GM18858 (cell line): ENCODE data around the gene RAI1.
"Not testable (repeated sequence)": the region's sequence is repeated elsewhere in the genome, so short reads cannot be mapped to it uniquely, and the experiment has no call there.

Experiments
- ATAC-seq: cut with Tn5 transposase; IDR thresholded peaks from one replicate; pipeline ENCODE4 v1.9.1; 2021; ENCODE audit not compliant: unreplicated experiment

The RAI1 gene

DNA sequence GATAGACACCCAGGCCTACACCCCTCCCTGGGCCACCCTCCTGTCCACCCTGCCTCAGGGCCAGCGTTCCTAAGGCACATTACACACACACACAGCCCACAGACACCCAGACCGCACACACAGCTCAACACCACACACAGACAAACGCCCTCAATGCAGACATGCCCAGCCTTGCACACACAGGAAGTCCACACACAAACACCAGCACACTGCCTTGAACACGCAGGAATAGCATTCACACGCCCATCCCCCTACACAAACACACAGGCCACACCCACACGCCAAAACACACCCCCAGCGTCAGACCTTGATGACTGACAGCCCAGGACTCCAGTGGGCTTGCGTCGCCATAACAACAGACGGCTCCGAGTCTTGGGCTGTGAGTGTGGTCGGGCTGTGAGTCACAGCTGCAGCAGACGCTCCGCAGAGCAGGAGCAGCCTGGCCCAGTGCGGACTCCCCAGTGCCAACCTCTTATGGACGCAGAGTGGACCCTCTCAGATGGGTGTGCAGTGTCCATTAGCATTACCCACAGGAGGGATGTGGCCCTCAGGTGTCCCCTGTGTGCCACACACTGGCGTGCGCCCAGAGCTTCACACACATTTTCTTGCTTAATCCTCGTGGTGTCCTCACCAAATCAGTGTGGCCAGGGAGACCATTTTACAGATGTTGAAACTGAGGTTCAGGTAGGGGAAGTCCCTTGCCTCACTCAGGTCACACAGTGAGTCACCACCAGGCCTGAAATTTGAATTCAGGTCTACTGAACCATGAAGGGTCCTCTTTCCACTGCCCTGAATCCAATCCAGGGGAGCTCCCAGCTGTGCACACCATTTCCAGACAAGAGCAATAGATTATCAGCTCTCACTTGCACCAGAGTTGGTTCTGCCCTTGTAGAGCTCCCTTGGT, 17.8 kb upstream of the RAI1 start:
- peak; percentile 66 for ATAC-seq

DNA sequence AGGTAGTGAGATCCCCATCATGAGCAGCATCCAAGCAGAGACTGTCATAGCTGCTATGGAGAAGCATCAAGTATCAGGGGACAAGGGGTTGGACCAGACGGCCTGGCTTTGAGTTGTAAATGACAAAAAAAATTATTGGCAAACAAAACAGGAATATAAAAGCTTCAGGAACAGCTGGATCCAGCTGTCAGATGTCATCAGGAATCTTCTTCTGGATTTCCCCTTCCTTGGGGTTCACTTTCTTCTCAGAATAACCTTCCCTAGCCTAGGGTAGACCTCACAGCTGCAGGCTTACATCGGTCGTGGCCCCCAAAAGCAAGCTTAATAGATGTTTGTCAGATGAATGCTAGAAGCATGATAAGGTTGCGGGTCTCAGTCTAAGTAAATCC, 17.2 kb upstream of the RAI1 start:
- ATAC-seq, result no peak

DNA sequence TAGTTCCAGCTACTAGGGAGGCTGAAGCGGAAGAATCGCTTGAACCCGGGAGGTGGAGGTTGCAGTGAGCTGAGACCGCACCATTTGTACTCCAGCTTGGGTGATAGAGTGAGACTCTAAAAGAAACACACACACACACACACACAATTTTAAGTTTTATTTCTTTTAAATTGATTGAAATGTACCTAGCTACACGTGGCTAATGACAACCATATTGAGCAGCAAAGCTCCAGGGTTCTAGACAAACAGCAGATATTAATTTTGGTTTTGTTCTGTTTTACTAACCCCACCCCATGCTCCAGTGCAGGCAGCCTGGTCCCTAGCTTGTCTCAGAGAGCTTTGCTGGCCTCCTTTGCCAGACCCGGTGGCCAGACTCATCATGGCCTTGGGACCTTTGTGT, 16.0 kb upstream of the RAI1 start:
- ATAC-seq, result no peak

DNA sequence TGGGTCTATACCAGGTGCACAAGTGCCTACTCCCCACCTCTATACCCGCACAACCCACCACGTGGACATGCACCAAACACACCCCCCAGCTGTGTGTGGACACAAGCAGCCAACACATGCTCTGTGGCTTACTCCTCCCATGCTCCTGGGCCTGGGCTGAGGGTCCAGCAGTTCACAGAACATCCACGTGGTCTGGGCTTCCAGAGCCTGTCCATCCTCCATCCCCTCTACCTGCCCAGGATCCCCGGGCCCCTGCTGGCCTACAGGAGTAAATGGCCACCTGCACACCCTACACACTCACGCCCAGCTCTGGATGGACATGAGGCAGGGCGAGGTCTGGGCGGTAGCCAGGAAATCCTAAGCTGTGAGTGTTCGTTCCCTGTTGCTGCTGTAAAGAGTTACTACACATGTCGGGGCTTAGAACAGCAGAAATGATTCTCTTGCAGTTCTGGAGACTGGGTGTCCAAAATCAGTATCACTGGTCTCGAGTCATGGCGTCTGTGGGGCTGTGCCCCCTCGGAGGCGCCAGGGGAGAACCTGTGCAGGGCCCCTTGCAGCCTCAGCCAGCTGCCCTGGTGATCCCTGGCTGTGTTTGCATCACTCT, 15.0 kb upstream of the RAI1 start:
- ATAC-seq, result no peak

DNA sequence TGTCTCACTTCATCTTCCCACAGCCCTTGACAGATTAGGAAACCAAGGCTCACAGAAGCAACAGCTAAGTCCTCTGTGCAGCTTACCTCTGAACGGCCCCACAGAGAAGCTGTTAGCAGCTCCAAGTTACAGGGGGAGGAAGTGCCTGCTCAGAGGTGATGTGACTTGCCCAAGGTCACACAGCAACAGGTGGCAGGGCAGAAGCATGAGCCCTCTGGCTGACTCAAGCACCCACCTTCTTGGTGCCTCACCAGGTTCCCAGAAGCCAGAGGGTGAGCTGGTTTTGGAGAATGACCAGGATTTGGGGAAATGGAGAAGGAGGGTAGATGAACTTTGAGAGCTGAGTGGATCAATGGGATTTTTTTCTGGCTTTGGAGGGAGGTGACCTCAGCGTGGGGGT, 14.0 kb upstream of the RAI1 start:
- no peak for ATAC-seq

DNA sequence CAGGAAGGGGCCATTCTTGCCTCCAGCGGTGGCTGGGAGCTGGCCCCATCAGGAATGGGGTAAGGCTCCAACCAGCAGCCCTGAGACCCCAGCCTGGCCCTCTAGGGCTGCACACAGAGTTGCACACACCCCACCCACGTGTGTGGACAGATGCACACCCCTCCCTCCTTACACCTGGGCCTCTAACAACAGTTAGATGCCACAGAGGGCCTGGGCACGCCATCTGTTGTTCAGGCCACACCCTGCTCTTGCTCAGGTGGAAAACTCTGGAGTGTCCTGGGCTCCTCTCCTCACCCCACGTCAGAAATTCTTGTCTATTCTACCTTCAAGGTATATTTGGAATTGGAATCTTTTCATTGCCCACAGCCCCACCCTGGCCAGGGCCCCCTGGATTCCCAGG, 13.3 kb upstream of the RAI1 start:
- no peak for ATAC-seq

DNA sequence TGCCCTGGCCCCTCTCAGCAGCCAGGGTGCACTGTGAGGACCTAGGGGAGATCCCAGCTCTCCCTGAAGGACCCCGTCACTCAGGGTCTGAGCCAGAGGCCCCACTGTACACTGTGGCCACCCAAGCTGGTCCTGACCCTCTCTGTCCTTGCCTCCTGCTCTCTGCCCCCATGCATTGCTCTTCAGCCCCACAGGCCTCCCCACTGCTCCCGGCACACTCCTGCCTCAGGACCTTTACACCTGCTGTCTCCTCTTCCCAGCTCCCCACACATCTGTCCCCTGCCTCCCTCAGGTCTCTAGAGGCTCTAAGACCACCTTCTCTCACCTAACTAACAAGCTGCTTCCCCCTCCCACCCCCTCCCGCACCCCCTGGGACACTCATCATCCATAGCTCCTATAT, 12.9 kb upstream of the RAI1 start:
- no peak for ATAC-seq

DNA sequence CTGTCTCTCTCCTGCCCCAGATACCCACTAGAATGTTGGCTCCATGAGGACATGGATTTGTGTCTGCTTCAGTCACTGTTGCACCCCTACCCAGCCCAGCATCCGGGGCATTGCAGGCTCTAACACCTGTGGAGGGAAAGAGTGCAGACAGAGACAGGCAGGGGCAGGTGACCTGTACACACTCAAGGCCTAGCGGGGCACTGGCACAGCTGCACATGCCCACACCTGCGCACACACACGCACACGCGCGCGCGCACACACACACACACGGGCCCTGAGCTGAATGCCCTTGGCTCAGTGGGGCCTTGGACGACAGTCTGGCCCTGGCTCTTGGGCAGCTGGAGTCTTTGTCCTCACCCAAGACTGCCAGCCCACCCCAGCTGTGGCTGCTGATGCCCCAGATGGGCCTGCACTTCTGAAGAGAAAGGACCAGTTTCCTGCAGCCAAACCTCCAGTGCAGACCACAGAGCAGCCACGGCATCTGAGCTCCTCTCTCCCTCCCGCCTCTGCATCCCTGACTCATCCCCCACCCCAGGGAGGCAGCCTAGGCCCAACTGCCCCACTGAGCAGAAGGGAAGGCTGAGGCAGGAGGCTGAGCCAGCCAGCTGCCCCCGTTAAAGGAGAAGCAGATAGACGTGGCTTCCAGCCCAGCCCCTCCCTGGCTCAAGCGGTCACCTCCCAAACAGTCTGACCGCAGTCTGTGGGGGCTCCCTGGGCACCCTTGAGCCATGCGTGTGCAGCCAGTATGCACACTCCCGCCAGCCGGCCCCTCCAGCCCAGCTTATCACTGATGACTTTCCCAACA, 12.3 kb upstream of the RAI1 start:
- ATAC-seq, result no peak

DNA sequence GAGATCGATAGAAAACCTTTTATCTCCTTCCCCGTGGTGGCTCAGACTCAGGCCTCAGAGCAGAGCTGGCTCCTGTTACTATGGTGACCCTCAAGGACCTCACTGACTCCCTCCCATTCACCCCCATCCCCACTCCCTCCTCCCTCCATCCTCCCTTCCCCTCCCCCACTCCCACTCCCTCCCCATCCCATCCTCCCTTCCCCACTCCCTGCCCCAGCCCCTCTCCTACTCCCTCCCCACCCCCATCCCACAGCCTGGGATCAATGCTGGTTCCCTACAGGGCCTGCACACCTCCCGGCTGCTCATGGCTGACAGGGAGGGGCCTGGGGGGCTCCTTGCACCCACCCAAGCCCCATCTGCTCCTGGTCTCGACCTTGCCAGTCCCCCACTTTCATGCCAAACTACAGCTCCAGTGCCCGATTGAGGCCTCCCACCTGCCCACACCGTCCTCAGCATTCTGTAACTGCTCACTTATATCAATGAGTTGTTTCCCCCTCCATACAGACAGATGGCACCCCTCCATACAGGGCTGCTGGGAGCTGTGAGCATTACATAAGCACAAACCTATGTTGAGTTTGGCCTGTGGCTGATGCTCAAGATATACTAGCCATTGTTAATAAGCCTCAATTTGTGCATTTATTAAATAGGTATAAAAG, 11.6 kb upstream of the RAI1 start:
- ATAC-seq, result no peak

DNA sequence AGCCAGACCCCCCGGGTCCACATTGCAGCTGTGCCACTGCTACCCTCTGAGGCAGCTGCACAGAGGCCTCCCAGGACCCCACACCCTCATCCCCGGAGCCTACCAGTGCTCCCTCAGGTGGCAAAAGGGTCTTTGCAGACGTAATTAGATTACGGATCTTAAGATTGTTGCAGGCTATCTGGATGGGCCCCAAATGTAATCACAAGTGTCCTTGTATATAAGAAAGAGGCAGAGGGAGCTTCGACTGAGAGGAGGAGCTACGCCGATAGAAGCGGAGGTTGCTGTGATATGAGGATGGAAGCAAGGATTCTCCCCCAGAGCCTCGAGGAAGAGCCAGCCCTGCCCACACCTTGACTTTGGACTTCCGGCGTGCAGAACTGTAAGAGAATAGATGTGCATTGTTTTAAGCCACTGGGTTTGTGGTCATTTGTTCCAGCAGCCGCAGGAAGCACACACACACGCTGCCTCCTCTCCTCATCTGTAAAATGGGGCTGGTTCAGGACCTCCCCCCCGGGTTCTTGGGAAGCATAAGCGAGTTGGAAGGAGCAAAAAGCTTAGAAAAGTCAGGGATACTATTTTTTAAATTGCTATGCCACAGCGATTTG, 10.5 kb upstream of the RAI1 start:
- no peak for ATAC-seq

DNA sequence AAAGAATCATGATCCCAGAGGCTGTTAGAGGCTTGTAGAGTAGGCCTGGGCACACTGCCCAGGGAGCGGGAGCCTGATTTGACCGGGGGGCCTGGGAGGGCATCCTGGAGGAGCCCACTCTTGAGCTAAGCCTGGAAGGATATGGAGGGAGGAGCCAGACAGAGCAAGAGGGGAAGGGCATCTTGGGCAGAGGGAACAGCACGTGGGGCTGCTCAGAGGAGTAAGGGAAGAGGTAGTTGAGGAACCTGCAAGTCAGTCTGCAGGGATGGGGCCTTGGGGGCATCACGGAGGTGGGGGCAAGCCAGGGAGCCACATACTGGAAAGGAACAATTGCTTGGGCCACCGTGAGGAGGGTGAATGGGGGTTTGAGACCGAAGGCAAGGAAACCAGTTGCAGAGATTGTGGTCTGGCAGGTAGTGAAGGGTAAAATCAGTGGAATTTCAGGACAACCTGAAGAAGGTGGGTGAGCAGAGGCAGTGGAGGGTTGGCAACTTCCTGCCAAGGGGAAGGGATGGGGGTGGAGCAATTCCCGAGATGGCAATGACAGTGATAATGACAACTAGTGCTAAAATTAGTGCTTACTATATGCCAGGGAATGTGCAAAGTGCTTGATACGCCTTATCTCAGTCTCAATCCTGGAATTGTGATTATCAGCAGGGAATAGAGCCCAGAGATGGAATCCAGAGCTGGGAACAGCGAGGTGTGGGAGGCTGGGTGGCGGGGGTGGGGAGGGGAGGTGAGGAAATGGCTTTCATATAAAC, 9.7 kb upstream of the RAI1 start:
- no peak for ATAC-seq

DNA sequence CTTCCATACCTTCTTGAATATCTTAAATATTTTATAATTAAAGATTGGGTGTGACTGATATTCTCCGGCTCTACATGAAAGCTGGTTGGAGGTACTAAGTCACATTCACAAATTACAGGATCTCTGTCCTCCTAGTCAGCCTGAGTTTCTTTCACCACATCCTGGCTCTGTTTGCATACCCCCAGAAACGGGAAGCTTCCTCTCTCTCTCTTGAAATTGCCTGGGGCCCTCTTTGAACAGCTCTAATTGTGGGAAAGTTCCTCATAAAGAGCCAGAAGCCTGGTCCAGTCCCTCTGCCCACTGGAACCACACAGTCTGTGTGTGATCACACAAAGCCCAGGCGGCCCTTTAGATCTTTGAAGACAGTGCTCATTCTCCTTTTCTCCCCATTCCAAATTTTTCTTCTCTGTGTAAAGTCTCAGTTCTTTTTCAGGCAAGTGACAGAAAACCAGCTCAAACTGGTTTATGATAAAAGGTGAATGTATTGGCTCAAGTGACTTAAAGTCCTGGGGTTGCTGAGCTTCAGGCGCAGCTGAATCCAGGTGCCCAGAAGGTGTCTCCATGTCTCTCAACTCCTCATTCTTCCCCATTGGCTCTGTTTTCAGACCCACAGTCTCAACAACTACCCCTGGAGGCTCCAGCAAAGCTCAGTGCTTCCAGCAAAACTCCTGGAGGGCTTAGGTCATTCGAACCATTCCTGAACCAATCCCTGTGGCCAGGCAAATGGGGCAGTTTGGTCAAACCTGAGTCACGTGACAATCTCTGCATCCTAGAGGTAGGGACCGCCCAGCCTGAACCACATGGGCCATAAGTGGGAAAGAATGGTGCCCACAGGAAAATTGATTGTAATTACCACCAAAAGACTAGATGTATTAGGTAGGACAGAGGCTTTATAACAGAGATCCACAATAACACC, 8.5 kb upstream of the RAI1 start:
- ATAC-seq, result no peak

DNA sequence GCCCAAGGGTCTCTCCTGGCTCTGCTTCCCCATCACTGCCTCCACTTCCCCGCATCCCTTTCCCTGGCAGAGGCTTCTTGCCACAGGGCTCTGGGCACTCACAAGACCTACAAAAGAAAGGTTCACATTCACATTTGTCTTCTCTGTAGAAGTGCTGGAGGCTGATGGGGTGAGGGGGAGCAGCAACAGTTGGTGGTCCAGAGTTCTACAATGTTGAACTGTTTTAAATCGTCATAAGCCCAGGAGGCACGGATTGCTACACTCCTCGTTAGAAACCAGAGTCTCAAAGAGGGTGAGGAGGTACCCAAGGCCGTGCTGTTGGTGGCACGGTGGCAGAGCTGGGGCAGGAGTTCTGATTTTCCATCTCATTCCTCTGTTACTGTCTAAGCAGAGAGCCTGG, 5.8 kb upstream of the RAI1 start:
- no peak for ATAC-seq

DNA sequence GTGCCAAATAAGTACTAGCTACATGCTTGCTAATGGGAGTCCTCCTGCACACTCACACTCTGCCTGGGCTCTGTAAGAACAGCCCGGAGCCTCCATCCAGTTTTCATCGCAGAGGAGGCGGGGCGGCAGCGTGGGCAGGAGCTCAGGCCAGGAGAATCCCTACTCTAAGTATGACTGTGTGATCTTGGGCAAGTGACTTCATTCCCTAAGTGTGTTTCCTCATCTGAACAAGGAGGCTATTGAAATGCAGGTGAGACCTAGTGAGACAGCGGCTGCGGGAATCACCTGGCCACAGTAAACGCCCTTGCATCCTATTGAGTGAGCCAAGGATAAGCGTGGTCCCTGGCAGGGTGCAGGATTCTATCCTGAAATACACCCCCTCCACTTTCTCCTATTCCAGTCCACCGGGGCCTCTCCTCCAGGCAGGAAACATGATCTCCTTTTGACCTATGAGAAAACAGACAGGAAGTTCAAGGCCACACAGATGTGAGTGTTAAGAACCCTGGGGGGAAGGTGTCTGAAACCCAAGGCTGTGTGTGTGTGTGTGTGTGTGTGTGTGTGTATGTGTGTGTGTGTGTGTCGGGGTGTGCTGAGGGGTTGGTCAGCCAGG, 5.2 kb upstream of the RAI1 start:
- no peak for ATAC-seq

DNA sequence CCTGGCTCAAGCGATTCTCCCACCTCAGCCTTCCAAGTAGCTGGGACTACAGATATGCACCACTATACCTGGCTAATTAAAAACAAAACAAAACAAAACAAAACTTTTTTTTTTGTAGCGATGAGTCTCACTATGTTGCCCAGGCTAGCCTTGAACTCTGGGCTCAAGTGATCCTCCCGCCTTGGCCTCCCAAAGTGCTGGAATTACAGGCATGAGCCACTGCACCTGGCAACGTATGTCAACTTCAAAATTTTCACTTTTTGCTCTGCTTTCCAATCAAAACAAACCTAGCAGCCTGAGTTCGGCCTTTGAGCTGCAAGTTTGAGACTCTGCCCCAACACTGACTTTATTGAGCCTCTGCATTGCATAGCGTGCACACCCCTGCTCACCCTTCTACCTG, 4.5 kb upstream of the RAI1 start:
- ATAC-seq, result no peak

DNA sequence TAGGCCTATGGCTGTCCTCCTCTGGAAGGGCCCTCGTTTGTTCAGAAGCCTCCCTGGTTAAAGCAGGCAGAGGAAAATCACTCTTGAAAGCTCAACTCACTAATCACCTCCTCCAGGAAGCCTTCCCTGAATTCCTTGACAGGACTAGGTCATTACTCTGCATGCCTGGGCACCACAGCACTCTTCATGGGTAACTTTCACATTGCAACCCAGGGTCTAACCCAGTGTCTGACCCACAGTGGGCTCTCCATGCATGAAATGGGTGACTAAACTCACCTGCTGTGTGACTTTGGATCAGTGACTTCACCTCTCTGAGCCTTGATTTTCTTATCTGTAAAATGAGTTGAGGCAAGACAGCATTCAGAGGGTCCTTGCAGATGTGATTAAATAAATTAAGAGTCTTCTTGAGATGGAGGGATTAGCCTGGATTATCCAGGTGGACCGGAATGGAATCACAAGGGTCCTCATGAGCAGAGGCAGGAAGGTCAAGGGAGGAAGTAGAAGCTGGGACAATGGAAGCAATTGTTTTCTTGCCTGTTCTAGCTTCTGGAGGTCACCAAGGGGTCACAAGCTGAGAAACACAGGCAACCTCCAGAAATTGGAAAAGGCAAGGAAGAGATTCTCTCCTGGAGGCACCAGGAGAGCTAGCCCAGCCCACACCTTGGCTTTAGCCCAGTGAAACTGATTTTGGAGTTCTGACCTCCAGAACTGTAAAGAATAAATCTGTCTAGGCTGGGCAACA, 3.8 kb upstream of the RAI1 start:
- no peak for ATAC-seq

DNA sequence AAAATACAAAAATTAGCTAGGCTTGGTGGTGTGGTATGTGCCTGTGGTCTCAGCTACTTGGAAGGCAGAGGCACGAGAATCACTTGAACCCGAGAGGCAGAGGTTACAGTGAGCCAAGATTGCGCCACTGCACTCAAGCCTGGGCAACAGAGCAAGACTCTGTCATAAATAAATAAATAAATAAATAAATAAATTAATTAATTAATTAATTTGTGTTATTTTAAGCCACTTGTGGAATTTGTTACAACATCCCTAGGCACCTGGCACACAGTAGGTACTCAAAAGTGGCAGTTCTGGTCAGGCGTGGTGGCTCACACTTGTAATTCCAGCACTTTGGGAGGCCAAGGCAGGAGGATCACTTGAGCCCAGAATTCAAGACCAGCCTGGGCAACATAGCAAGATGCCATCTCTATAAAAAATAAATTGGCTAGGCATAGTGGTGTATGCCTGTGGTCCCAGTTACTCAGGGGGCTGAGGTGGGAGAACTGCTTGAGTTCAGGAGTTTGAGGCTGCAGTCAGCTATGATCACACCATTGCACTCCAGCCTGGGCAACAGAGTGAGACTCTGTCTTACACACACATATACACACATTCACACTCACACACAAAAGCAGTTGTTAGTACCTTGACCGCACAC, 3.1 kb upstream of the RAI1 start:
- not testable (repeated sequence) for ATAC-seq

DNA sequence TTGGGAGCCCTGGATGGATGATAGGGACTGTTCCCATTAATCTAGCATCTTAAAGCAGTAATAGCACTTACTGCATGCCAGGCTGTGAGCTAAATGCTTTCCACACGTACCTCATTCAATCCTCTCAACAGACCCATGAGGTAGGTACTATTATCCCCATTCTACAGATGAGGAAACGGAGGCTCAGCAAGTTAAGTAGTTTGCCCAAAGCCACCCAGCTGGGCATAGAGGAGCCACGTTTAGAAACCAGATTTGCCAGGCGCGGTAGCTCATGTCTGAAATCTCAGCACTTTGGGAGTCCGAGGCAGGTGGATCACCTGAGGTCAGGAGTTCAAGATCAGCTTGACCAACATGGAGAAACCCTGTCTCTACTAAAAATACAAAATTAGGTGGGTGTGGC, 2.0 kb upstream of the RAI1 start:
- ATAC-seq, result no peak
